ENCODE data around the gene DDX18. TPM values are rescaled to one million over a fixed set of nuclear protein-coding genes. Genes with fewer than 3 reads are reported as not detected.

The DDX18 gene
- total RNA-seq (37.2 and 45.5 TPM in 2 replicates), polyA plus RNA-seq (44.9 and 46.8 TPM in 2 replicates), polyA minus RNA-seq (ENCODE audit: low replicate concordance) (12.1 and 12.7 TPM in 2 replicates)
- 36.8 and 41.1 TPM in 2 replicates for polyA plus RNA-seq (2012)

DNA sequence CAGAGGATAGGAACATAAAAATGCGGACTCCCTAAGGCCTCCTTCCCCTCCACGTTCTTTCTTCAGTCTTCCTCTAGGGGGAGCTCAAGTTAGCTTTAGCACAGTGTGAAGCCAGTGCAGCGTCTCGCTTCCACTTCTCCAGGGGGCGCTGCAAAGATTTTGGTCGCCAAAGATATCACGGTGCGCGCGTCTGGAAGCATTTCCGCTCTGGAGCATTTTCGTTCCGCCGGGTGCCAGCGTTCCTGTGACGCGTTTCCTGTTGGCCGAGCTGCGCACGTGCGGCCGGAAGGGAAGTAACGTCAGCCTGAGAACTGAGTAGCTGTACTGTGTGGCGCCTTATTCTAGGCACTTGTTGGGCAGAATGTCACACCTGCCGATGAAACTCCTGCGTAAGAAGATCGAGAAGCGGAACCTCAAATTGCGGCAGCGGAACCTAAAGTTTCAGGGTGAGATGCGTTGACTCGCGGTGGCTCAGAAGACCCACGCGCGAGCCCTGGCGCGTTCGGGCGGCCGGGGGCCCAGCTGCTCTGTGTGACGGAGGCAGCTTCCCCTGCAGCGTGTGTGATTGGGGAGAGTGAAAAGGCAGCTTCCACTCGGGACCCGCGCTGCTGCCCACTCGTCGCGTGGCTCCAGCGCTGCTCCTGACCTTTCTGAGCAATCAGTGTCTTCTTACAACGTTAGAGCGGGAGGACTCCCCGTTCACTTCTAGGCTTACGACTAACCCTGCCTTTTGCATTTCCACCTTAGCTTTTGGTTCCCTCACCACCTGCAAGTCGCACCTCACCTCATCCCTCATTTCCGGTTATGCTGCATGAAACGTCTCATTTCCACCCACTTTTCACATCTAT is at the start of gene DDX18:
Gene DDX18 (plus strand): TSS at position 275 of the 848 bp plus-strand sequence. CDS start 87 bp downstream, at position 362.
- Histone ChIP-seq H3K27ac (ENCODE audit: insufficient read depth, low read length) (peak within 1 kb of the TSS; percentile 91), H3K27me3 (ENCODE audit: control insufficient read depth, insufficient read depth, low read length) (no peaks in the 10 kb centered on the region), H2AFZ (ENCODE audit: low read length) (peak within 1 kb of the TSS; percentile 77), H3K4me2 (ENCODE audit: extremely low read depth, insufficient read depth, low read length) (peak within 1 kb of the TSS; percentile 97), H3K9me3 (ENCODE audit: control insufficient read depth, insufficient read depth, low read depth, low read length) (no peaks in the 10 kb centered on the region), H3K79me2 (ENCODE audit: control insufficient read depth, insufficient read depth, low read length) (peaks cover 25% of the 10 kb centered on the region), H4K20me1 (ENCODE audit: control insufficient read depth, extremely low read depth, insufficient read depth, low read length) (no peaks in the 10 kb centered on the region), H3K9ac (ENCODE audit: insufficient read depth, low read length) (peak within 1 kb of the TSS; percentile 88), H3K4me3 (replicated peaks in 1 of 4; ENCODE audit: control extremely low read depth in 1 of 4, insufficient read depth in 1 of 4, low read depth in 3 of 4, low read length in 4 of 4) (peak within 1 kb of the TSS; percentile 75 to 97 (median 96)), H3K36me3 (ENCODE audit: control insufficient read depth, insufficient read depth, low read length) (peaks cover 6% of the 10 kb centered on the region), H3K4me1 (ENCODE audit: control insufficient read depth, extremely low read depth, insufficient read depth, low read length) (peaks cover 2% of the 10 kb centered on the region)
- TF ChIP-seq, protein P1, sequence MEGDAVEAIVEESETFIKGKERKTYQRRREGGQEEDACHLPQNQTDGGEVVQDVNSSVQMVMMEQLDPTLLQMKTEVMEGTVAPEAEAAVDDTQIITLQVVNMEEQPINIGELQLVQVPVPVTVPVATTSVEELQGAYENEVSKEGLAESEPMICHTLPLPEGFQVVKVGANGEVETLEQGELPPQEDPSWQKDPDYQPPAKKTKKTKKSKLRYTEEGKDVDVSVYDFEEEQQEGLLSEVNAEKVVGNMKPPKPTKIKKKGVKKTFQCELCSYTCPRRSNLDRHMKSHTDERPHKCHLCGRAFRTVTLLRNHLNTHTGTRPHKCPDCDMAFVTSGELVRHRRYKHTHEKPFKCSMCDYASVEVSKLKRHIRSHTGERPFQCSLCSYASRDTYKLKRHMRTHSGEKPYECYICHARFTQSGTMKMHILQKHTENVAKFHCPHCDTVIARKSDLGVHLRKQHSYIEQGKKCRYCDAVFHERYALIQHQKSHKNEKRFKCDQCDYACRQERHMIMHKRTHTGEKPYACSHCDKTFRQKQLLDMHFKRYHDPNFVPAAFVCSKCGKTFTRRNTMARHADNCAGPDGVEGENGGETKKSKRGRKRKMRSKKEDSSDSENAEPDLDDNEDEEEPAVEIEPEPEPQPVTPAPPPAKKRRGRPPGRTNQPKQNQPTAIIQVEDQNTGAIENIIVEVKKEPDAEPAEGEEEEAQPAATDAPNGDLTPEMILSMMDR (conservative IDR thresholded peaks at IDR 0.05 in 1 of 2, IDR thresholded peaks at IDR 0.05 in 1 of 2; ENCODE audit: low read depth in 1 of 2, low read length in 2 of 2) = peak; percentile 100
- TF ChIP-seq EZH2 (IDR thresholded peaks at IDR 0.05; ENCODE audit: low read length, missing control alignments) = no peak
- DNase-seq (ENCODE audit: low read depth in 2 of 2) = peak; percentile 95 to 98

DNA sequence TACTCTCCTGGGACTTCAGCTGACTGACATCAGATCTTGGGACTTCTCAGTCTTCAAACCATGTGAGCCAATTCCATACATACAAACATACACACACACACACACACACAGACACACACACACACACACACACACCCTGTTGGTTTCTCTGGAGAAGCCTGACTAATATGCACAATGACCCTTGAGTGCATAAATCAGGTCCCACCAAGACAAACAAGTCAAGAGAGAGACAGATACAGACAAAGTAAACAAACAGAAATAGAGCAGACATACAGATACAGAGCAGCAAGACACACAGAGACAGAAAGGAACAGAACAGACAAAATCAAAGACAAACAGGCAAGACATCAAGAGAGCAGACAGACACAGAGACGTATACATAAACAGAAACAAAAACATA is 43.8 kb upstream of the DDX18 start:
- Histone ChIP-seq H3K9ac (ENCODE audit: insufficient read depth, low read length) (no peak overlapping the region), H3K36me3 (ENCODE audit: control insufficient read depth, insufficient read depth, low read length) (no peaks in the 10 kb centered on the region), H4K20me1 (ENCODE audit: control insufficient read depth, extremely low read depth, insufficient read depth, low read length) (no peaks in the 10 kb centered on the region), H3K4me1 (ENCODE audit: control insufficient read depth, extremely low read depth, insufficient read depth, low read length) (peaks cover 4% of the 10 kb centered on the region), H2AFZ (ENCODE audit: low read length) (no peak overlapping the region), H3K4me3 (replicated peaks in 1 of 4; ENCODE audit: control extremely low read depth in 1 of 4, insufficient read depth in 1 of 4, low read depth in 3 of 4, low read length in 4 of 4) (no peak overlapping the region), H3K79me2 (ENCODE audit: control insufficient read depth, insufficient read depth, low read length) (no peaks in the 10 kb centered on the region), H3K4me2 (ENCODE audit: extremely low read depth, insufficient read depth, low read length) (no peak overlapping the region), H3K9me3 (ENCODE audit: control insufficient read depth, insufficient read depth, low read depth, low read length) (no peaks in the 10 kb centered on the region), H3K27ac (ENCODE audit: insufficient read depth, low read length) (no peak overlapping the region), H3K27me3 (ENCODE audit: control insufficient read depth, insufficient read depth, low read length) (no peaks in the 10 kb centered on the region)
- TF ChIP-seq EZH2 (IDR thresholded peaks at IDR 0.05; ENCODE audit: low read length, missing control alignments) = no peak
- TF ChIP-seq, protein P1 (conservative IDR thresholded peaks at IDR 0.05 in 1 of 2, IDR thresholded peaks at IDR 0.05 in 1 of 2; ENCODE audit: low read depth in 1 of 2, low read length in 2 of 2) = no peak
- no peak for DNase-seq (ENCODE audit: low read depth in 2 of 2)

DNA sequence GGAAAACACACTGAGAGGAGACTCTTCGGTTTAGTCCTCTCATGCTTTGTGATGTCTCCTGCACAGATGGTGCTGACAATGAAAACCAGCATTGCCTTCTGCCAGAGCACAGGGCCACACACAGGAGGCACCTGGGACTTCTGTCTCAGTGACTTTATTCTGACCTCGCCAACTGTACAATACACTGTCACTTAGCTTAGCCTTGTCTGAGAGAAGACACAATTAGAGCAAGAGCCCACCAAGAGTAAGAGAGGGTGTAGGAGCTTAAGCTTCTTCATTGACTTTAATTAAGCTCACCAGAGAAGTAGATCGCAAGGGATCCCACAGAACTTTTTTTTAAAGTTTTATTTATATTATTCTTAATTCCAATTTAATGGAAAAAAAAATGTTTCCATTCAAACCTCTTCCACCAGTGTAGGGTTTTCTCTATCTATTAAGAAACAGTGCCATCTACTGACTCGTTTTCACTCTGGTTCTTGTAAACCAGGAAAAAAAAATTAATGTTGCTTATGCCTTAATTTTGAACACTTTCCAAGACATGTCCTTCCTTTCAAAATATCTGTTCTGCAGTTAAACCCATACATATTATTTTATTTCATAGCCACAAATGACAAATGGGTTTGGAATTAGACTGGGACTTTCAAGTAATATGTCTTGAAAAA is 42.4 kb upstream of the DDX18 start:
- Histone ChIP-seq H3K9me3 (ENCODE audit: control insufficient read depth, insufficient read depth, low read depth, low read length) (no peaks in the 10 kb centered on the region), H3K4me1 (ENCODE audit: control insufficient read depth, extremely low read depth, insufficient read depth, low read length) (peaks cover 4% of the 10 kb centered on the region), H3K36me3 (ENCODE audit: control insufficient read depth, insufficient read depth, low read length) (no peaks in the 10 kb centered on the region), H3K27ac (ENCODE audit: insufficient read depth, low read length) (no peak overlapping the region), H3K9ac (ENCODE audit: insufficient read depth, low read length) (no peak overlapping the region), H2AFZ (ENCODE audit: low read length) (no peak overlapping the region), H3K79me2 (ENCODE audit: control insufficient read depth, insufficient read depth, low read length) (no peaks in the 10 kb centered on the region), H3K4me3 (replicated peaks in 1 of 4; ENCODE audit: control extremely low read depth in 1 of 4, insufficient read depth in 1 of 4, low read depth in 3 of 4, low read length in 4 of 4) (no peak overlapping the region), H3K4me2 (ENCODE audit: extremely low read depth, insufficient read depth, low read length) (no peak overlapping the region), H3K27me3 (ENCODE audit: control insufficient read depth, insufficient read depth, low read length) (no peaks in the 10 kb centered on the region), H4K20me1 (ENCODE audit: control insufficient read depth, extremely low read depth, insufficient read depth, low read length) (no peaks in the 10 kb centered on the region)
- no peak for TF ChIP-seq EZH2 (IDR thresholded peaks at IDR 0.05; ENCODE audit: low read length, missing control alignments)
- TF ChIP-seq, protein P1 (conservative IDR thresholded peaks at IDR 0.05 in 1 of 2, IDR thresholded peaks at IDR 0.05 in 1 of 2; ENCODE audit: low read depth in 1 of 2, low read length in 2 of 2) = peak; percentile 4 to 29
- DNase-seq (ENCODE audit: low read depth in 2 of 2) = peak; percentile 15 to 41

Measured in fibroblast of lung (primary cell).